ENCODE data around the gene BACH2.

The BACH2 gene

GRCh38 chr6:90078513-90079289 lies 217.9 kb downstream of the BACH2 start:
- DNase-seq (ENCODE audit: low read depth): no peak
- TF ChIP-seq CTCF (IDR thresholded peaks at IDR 0.05; ENCODE audit: control insufficient read depth, insufficient read depth, low read depth, low read length, missing control alignments): no peak
- H3K4me3 ChIP-seq (ENCODE audit: control insufficient read depth, low read depth, low read length): no peak overlapping the region

GRCh38 chr6:90076511-90077415 lies 219.9 kb downstream of the BACH2 start:
- H3K4me3 ChIP-seq (ENCODE audit: control insufficient read depth, low read depth, low read length): no peak overlapping the region
- no peak for DNase-seq (ENCODE audit: low read depth)
- TF ChIP-seq CTCF (IDR thresholded peaks at IDR 0.05; ENCODE audit: control insufficient read depth, insufficient read depth, low read depth, low read length, missing control alignments): no peak

GRCh38 chr6:90074161-90074850 lies 222.3 kb downstream of the BACH2 start:
- no peak for DNase-seq (ENCODE audit: low read depth)
- no peak overlapping the region for H3K4me3 ChIP-seq (ENCODE audit: control insufficient read depth, low read depth, low read length)
- TF ChIP-seq CTCF (IDR thresholded peaks at IDR 0.05; ENCODE audit: control insufficient read depth, insufficient read depth, low read depth, low read length, missing control alignments): no peak

- TF ChIP-seq CTCF (IDR thresholded peaks at IDR 0.05; ENCODE audit: control insufficient read depth, insufficient read depth, low read depth, low read length, missing control alignments): no peak
- no peak overlapping the region for H3K4me3 ChIP-seq (ENCODE audit: control insufficient read depth, low read depth, low read length)
- no peak for DNase-seq (ENCODE audit: low read depth)
Measured at GRCh38 chr6:90072935-90073464, 223.6 kb downstream of the BACH2 start.

- no peak overlapping the region for H3K4me3 ChIP-seq (ENCODE audit: control insufficient read depth, low read depth, low read length)
- TF ChIP-seq CTCF (IDR thresholded peaks at IDR 0.05; ENCODE audit: control insufficient read depth, insufficient read depth, low read depth, low read length, missing control alignments): no peak
- no peak for DNase-seq (ENCODE audit: low read depth)
Measured at GRCh38 chr6:90072501-90072900, 224.1 kb downstream of the BACH2 start.

Measured in AG09309 (cell line).